Breast epithelium (tissue), 3 donors: ENCODE results near the gene TMEM30B.

Experiments
- CTCF ChIP-seq, 3 donors: fragments of 450-650 bp; IDR thresholded peaks; one replicate each; pipeline ENCODE4 v1.5.1; 2016 to 2017; ENCODE audit warnings: antibody characterized with exemption in 3 of 3, mild to moderate bottlenecking in 3 of 3, moderate library complexity in 3 of 3
- POLR2A ChIP-seq: fragments of 450-650 bp; IDR thresholded peaks from one replicate; pipeline ENCODE4 v1.6.1; 2016; ENCODE audit warnings: antibody characterized with exemption, mild to moderate bottlenecking, moderate library complexity
- POLR2AphosphoS5 ChIP-seq, 3 donors: sonication (generic); formaldehyde crosslinking; IDR thresholded peaks; one replicate each; pipeline ENCODE4 v1.6.1; 2017; ENCODE audit warnings: antibody characterized with exemption in 3 of 3

- no peak for TF ChIP-seq CTCF (IDR thresholded peaks at IDR 0.05)
- TF ChIP-seq POLR2A, result no peak
- TF ChIP-seq POLR2AphosphoS5 (IDR thresholded peaks at IDR 0.05), result no peak
Observed at GRCh38 chr14:61264010-61264571, 17.0 kb downstream of the TMEM30B start.
